ENCODE results near the gene ANKRD16.
A peak's percentile ranks its signal among the peaks of the same experiment; 100 is the strongest.

The ANKRD16 gene

DNA sequence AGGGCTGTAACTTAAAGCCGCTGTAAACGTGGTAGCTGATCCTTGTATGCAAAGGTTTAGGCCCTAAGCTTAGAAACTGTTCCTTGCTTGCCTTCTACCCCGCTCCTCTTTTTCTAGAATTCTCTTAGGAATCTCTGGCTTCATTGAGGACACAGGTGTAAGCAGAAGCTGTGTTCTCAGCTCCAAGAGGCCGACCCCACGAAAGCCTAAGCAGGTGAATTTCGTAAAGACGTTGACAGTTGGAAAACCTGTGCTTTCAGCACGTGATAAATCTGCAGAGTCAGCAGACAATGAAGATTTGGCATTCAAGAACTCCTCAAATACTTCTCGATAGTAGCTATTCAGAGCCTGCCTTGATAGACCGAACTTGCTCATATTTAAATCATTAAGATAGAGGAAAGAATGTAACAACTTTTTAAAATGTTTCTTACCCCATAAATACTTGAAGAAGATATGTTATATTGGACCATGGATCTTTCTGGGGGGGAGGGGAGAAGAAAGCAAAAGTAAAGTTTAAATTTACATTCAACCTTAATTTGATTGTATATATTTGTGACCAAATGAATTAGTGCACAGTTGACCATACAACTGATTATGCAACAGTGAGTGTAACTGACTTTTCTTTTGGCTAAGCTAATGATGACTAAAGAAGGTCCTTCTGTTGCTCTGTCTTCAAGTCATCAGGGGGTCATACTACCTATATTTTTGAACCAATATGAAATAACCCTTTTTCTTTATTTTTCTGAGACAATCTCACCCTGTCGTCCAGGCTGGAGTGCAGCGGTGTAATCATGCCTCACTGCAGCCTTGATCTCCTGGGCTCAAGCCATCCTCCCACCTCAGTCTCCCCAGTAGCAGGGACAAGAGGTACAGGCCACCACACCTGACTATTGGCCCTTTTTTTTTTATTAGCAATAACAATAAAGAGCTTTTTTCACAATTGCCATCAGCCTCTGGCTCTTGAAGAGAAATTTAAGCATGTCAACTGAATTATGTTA lies 75.3 kb downstream of the ANKRD16 start:
- Histone ChIP-seq H4K20me1 (ENCODE audit: insufficient read depth, low read length) (peaks cover 33% of the 10 kb centered on the region), H3K79me2 (ENCODE audit: low read length) (peaks cover 55% of the 10 kb centered on the region), H3K4me2 (ENCODE audit: low read length) (peak overlapping the region; percentile 100), H3K4me1 (ENCODE audit: low read length) (peaks cover 67% of the 10 kb centered on the region), H3K27me3 (ENCODE audit: low read depth, low read length) (no peaks in the 10 kb centered on the region), H3K9me3 (ENCODE audit: insufficient read depth, low read length) (no peaks in the 10 kb centered on the region), H2AFZ (ENCODE audit: low read depth, low read length) (no peak overlapping the region), H3K4me3 (ENCODE audit: low read length) (peak overlapping the region; percentile 81), H3K27ac (ENCODE audit: low read length) (peak overlapping the region; percentile 93), H3K36me3 (replicated peaks; ENCODE audit: low read depth, low read length) (peaks cover 12% of the 10 kb centered on the region), H3K9ac (ENCODE audit: low read length) (peak overlapping the region; percentile 98)
- TF ChIP-seq, protein P1, sequence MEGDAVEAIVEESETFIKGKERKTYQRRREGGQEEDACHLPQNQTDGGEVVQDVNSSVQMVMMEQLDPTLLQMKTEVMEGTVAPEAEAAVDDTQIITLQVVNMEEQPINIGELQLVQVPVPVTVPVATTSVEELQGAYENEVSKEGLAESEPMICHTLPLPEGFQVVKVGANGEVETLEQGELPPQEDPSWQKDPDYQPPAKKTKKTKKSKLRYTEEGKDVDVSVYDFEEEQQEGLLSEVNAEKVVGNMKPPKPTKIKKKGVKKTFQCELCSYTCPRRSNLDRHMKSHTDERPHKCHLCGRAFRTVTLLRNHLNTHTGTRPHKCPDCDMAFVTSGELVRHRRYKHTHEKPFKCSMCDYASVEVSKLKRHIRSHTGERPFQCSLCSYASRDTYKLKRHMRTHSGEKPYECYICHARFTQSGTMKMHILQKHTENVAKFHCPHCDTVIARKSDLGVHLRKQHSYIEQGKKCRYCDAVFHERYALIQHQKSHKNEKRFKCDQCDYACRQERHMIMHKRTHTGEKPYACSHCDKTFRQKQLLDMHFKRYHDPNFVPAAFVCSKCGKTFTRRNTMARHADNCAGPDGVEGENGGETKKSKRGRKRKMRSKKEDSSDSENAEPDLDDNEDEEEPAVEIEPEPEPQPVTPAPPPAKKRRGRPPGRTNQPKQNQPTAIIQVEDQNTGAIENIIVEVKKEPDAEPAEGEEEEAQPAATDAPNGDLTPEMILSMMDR (IDR thresholded peaks at IDR 0.05; ENCODE audit: low read depth, low read length): no peak
- no peak for TF ChIP-seq EZH2phosphoT487 (IDR thresholded peaks at IDR 0.05; ENCODE audit: low read depth)

DNA sequence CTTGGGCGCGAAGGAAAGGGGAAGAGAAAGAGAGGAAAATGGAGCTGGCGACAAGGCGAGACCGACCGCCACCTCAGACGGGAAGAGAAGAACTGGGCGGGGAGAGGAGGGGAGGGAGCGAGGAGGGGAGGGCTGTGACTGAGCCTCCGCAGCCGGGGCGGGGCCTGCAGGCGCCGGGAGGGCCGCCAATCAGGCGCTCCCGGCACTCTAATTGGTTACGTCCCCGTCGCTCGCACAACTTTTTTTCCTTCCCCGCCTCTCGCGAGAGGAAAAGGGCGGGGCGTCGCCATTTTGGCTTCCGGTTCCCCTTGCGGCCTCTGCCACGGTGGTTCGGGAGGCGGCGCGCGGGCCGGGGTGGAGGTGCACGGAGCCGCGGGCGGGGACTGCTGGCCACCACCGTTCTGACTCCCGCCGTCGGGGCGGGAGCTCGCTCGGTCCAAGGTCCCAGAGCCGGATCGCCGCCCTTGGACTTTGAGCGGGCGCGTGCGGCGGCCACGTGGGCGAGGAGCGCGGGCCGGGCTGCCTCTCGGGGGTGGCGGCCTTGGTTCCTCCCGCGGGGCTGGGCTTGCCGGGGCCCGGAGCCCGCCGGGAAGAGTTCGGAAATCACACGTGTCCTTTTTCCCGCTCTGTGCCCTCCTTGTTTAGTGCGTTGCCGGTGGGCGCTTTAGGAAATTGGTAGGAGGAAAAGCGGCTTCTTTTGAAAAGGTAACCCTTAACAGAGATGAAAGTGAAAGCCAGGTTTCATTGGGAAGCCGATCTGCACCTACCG lies 76.2 kb downstream of the ANKRD16 start, which contains the start of gene GDI2:
Gene GDI2, minus strand, starts transcription at position 94 of the 769 bp plus-strand sequence. CDS start 176 bp downstream, outside the sequence.
- peaks cover 12% of the 10 kb centered on the region for H3K36me3 ChIP-seq (replicated peaks; ENCODE audit: low read depth, low read length)
- TF ChIP-seq EZH2phosphoT487 (IDR thresholded peaks at IDR 0.05; ENCODE audit: low read depth): no peak
- TF ChIP-seq, protein P1 (IDR thresholded peaks at IDR 0.05; ENCODE audit: low read depth, low read length): no peak
- H3K4me1 ChIP-seq (ENCODE audit: low read length): peaks cover 62% of the 10 kb centered on the region
- H4K20me1 ChIP-seq (ENCODE audit: insufficient read depth, low read length): peaks cover 41% of the 10 kb centered on the region
- H3K4me3 ChIP-seq (ENCODE audit: low read length): peak within 1 kb of the TSS; percentile 100
- H3K9me3 ChIP-seq (ENCODE audit: insufficient read depth, low read length): no peaks in the 10 kb centered on the region
- H3K27ac ChIP-seq (ENCODE audit: low read length): peak within 1 kb of the TSS; percentile 93
- no peaks in the 10 kb centered on the region for H3K27me3 ChIP-seq (ENCODE audit: low read depth, low read length)
- H3K9ac ChIP-seq (ENCODE audit: low read length): peak within 1 kb of the TSS; percentile 99
- peak within 1 kb of the TSS; percentile 100 for H3K4me2 ChIP-seq (ENCODE audit: low read length)
- no peak within 1 kb of the TSS for H2AFZ ChIP-seq (ENCODE audit: low read depth, low read length)
- H3K79me2 ChIP-seq (ENCODE audit: low read length): peaks cover 64% of the 10 kb centered on the region

DNA sequence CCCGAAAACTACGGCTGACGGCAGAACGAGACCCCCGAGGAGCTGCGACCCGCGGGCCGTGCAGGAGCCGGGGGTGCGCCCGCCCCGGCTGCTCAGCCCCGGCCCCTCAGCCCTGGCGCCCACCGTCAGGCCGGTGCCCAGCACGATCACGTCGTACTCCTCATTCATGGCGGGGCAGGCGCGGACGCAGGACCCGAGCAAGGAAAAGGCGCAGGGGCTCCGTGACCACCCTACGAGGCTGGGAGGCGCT lies 76.7 kb downstream of the ANKRD16 start:
- H3K27ac ChIP-seq (ENCODE audit: low read length): peak overlapping the region; percentile 90
- H3K4me3 ChIP-seq (ENCODE audit: low read length): peak overlapping the region; percentile 100
- H3K27me3 ChIP-seq (ENCODE audit: low read depth, low read length): no peaks in the 10 kb centered on the region
- H3K4me1 ChIP-seq (ENCODE audit: low read length): peaks cover 60% of the 10 kb centered on the region
- peaks cover 46% of the 10 kb centered on the region for H4K20me1 ChIP-seq (ENCODE audit: insufficient read depth, low read length)
- no peak for TF ChIP-seq EZH2phosphoT487 (IDR thresholded peaks at IDR 0.05; ENCODE audit: low read depth)
- TF ChIP-seq, protein P1 (IDR thresholded peaks at IDR 0.05; ENCODE audit: low read depth, low read length): 0 out of 2 replicates have a peak, but pooled peaks have one; percentile 6
- peak overlapping the region; percentile 99 for H3K9ac ChIP-seq (ENCODE audit: low read length)
- H3K9me3 ChIP-seq (ENCODE audit: insufficient read depth, low read length): no peaks in the 10 kb centered on the region
- H3K4me2 ChIP-seq (ENCODE audit: low read length): peak overlapping the region; percentile 93
- H3K36me3 ChIP-seq (replicated peaks; ENCODE audit: low read depth, low read length): peaks cover 12% of the 10 kb centered on the region
- H3K79me2 ChIP-seq (ENCODE audit: low read length): peaks cover 69% of the 10 kb centered on the region
- H2AFZ ChIP-seq (ENCODE audit: low read depth, low read length): no peak overlapping the region

Measured in OCI-LY3 (cell line).